Neural cell (in vitro differentiated cells): ENCODE data around the gene TMEM181. TPM values are rescaled to one million over a fixed set of nuclear protein-coding genes. Genes with fewer than 3 reads are reported as not detected.

Experiments
- H2AFZ ChIP-seq: fragments of 200-600, 300-800 bp; sonication (generic), shearing (Covaris generic); 2 replicates; pipeline ENCODE4 v1.6.0; 2014; ENCODE audit warnings: low read depth, mild to moderate bottlenecking, antibody characterized with exemption, low read length, moderate library complexity
- H3F3A ChIP-seq: fragments of 200-600 bp; shearing (Covaris generic); 2 replicates; pipeline ENCODE4 v1.6.1; 2016; ENCODE audit warnings: mild to moderate bottlenecking, moderate library complexity, mixed read lengths, antibody characterized with exemption, low read length; ENCODE audit not compliant: insufficient read depth, poor library complexity, severe bottlenecking
- H3K27ac ChIP-seq: fragments of 200-600, 300-800 bp; sonication (generic), shearing (Covaris generic); 2 replicates; pipeline ENCODE4 v1.5.1; 2014; ENCODE audit warnings: mild to moderate bottlenecking, low read length, moderate library complexity
- H3K27me3 ChIP-seq: fragments of 300-800, 200-600 bp; sonication (generic), shearing (Covaris generic); 2 replicates; pipeline ENCODE4 v1.6.0; 2014; ENCODE audit warnings: mild to moderate bottlenecking, low read depth, low read length, moderate library complexity; ENCODE audit not compliant: insufficient read depth
- H3K36me3 ChIP-seq: fragments of 300-800, 200-600 bp; sonication (generic), shearing (Covaris generic); 2 replicates; pipeline ENCODE4 v1.5.1; 2014; ENCODE audit warnings: mild to moderate bottlenecking, antibody characterized with exemption, low read length, moderate library complexity; ENCODE audit not compliant: insufficient read depth
- H3K4me2 ChIP-seq: fragments of 300-800, 200-600 bp; sonication (generic), shearing (Covaris generic); 2 replicates; pipeline ENCODE4 v1.6.0; 2014; ENCODE audit warnings: mild to moderate bottlenecking, low read length
- H3K4me3 ChIP-seq: fragments of 300-800, 200-600 bp; sonication (generic), shearing (Covaris generic); 2 replicates; pipeline ENCODE4 v1.5.1; 2014; ENCODE audit warnings: mild to moderate bottlenecking, low read length, moderate library complexity
- H3K79me2 ChIP-seq: fragments of 200-600 bp; shearing (Covaris generic); replicated peaks from 2 replicates; pipeline ENCODE4 v1.6.0; 2014; ENCODE audit warnings: mild to moderate bottlenecking, low read length, moderate library complexity; ENCODE audit not compliant: insufficient read depth
- H3K9ac ChIP-seq: fragments of 300-800, 200-600 bp; sonication (generic), shearing (Covaris generic); 2 replicates; pipeline ENCODE4 v1.6.1; 2016; ENCODE audit warnings: mild to moderate bottlenecking, low read length, mixed read lengths
- H3K9me2 ChIP-seq: fragments of 200-600 bp; shearing (Covaris generic); 2 replicates; pipeline ENCODE4 v1.6.1; 2016; ENCODE audit warnings: mild to moderate bottlenecking, low read length, mixed read lengths; ENCODE audit not compliant: insufficient read depth
- H3K9me3 ChIP-seq: fragments of 200-600, 300-800 bp; sonication (generic), shearing (Covaris generic); 2 replicates; pipeline ENCODE4 v1.6.1; 2016; ENCODE audit warnings: mild to moderate bottlenecking, mixed run types, low read length, moderate library complexity, mixed read lengths
- H4K20me1 ChIP-seq: fragments of 200-600 bp; shearing (Covaris generic); 2 replicates; pipeline ENCODE4 v1.6.1; 2016; ENCODE audit warnings: mild to moderate bottlenecking, mixed run types; ENCODE audit not compliant: insufficient read depth
- CTCF ChIP-seq: fragments of 450-650 bp; IDR thresholded peaks from 2 replicates; pipeline ENCODE4 v1.5.1; 2014; ENCODE audit warnings: antibody characterized with exemption, mild to moderate bottlenecking, moderate library complexity; ENCODE audit not compliant: poor library complexity, severe bottlenecking
- EP300 ChIP-seq: fragments of 450-650 bp; conservative IDR thresholded peaks from 2 replicates; pipeline ENCODE4 v1.6.1; 2014; ENCODE audit warnings: antibody characterized with exemption, mild to moderate bottlenecking, moderate library complexity; ENCODE audit not compliant: poor library complexity, severe bottlenecking
- EZH2 ChIP-seq: fragments of 200-600, 300-800 bp; shearing (Covaris generic), sonication (generic); IDR thresholded peaks from 2 replicates; pipeline ENCODE4 v1.6.1; 2014; ENCODE audit warnings: antibody characterized with exemption, low read length, borderline replicate concordance, mild to moderate bottlenecking; ENCODE audit not compliant: insufficient read depth, poor library complexity, severe bottlenecking
- MXI1 ChIP-seq: fragments of 450-650 bp; conservative IDR thresholded peaks from 2 replicates; pipeline ENCODE4 v1.6.1; 2014; ENCODE audit warnings: antibody characterized with exemption, mild to moderate bottlenecking; ENCODE audit not compliant: poor library complexity, severe bottlenecking
- POLR2AphosphoS5 ChIP-seq: IDR thresholded peaks from 2 replicates; pipeline ENCODE4 v1.6.1; 2012
- RAD21 ChIP-seq: fragments of 450-650 bp; conservative IDR thresholded peaks from 2 replicates; pipeline ENCODE4 v1.6.1; 2014; ENCODE audit warnings: antibody characterized with exemption, mild to moderate bottlenecking, moderate library complexity
- SMC3 ChIP-seq: fragments of 450-650 bp; conservative IDR thresholded peaks from 2 replicates; pipeline ENCODE4 v1.6.1; 2014; ENCODE audit warnings: antibody characterized with exemption, mild to moderate bottlenecking, moderate library complexity; ENCODE audit not compliant: poor library complexity
- TAF1 ChIP-seq: IDR thresholded peaks from 2 replicates; pipeline ENCODE4 v1.6.1; 2012; ENCODE audit warnings: low read depth
- polyA plus RNA-seq: library from polyadenylated mRNA; depleted of rRNA; stranded (reverse); fragments of >200 nt; gene quantifications from 2 replicates; pipeline ENCODE4 v1.2.3, GENCODE V29; 2014
- TF ChIP-seq, protein P1 (sequence below): IDR thresholded peaks from 2 replicates; pipeline ENCODE4 v1.6.1; 2012; ENCODE audit warnings: borderline replicate concordance

The TMEM181 gene
- polyA plus RNA-seq, 1 donor from 2014 or later, result 47.6 TPM

DNA sequence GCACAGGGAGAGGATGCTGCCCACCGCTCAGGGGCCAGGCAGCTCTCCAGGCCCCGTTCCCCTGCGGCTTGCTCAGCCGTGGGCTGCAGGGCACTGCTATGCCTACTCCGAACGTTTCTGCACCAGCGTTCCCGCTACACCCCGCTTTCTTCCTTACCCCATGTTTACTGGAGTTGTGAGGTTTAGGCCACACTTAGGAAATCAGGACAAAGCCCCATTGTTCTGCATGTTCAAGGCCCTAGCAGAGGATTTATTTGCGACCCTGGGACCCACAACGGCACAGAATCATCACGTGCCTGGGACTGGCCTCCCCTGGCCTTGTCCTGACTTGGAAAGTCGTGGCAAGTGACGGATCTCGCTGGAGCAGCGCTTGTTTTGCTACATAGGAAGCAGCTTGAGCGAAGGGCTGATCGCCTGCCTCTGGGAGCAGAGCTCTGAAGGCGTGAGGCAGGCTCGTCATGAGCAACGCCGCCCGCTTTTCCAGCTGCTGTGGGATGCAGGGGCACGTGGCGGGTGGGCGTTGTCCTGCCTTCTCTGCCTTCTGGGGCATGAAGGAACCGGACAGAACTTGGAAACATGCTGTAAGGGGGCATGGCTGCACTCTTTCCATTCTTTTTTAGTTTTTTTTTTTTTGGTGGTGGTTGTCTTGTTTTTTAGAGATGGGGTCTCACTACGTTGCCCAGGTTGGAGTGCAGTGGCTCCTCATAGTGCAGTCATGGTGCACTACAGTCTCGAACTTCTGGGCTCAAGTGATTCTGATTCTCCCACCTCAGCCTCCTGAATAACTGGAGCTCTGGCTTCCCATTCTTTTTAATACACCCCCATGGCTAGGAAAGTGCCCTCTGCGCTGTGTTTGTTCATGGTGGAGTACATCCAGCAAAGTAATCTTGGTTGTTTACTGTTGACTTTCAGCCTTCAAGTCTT is 14.6 kb upstream of the TMEM181 start:
- no peaks in the 10 kb centered on the region for H3K9me2 ChIP-seq
- H3K27me3 ChIP-seq, result no peaks in the 10 kb centered on the region
- no peak overlapping the region for H3K4me3 ChIP-seq
- H2AFZ ChIP-seq, result no peak overlapping the region
- H3K79me2 ChIP-seq, result peaks cover 17% of the 10 kb centered on the region
- peaks cover 8% of the 10 kb centered on the region for H3K36me3 ChIP-seq
- no peak overlapping the region for H3K4me2 ChIP-seq
- no peak overlapping the region for H3K27ac ChIP-seq
- H3K9me3 ChIP-seq, result peaks cover 2% of the 10 kb centered on the region
- no peaks in the 10 kb centered on the region for H3F3A ChIP-seq
- H4K20me1 ChIP-seq, result no peaks in the 10 kb centered on the region
- TF ChIP-seq, protein P1, sequence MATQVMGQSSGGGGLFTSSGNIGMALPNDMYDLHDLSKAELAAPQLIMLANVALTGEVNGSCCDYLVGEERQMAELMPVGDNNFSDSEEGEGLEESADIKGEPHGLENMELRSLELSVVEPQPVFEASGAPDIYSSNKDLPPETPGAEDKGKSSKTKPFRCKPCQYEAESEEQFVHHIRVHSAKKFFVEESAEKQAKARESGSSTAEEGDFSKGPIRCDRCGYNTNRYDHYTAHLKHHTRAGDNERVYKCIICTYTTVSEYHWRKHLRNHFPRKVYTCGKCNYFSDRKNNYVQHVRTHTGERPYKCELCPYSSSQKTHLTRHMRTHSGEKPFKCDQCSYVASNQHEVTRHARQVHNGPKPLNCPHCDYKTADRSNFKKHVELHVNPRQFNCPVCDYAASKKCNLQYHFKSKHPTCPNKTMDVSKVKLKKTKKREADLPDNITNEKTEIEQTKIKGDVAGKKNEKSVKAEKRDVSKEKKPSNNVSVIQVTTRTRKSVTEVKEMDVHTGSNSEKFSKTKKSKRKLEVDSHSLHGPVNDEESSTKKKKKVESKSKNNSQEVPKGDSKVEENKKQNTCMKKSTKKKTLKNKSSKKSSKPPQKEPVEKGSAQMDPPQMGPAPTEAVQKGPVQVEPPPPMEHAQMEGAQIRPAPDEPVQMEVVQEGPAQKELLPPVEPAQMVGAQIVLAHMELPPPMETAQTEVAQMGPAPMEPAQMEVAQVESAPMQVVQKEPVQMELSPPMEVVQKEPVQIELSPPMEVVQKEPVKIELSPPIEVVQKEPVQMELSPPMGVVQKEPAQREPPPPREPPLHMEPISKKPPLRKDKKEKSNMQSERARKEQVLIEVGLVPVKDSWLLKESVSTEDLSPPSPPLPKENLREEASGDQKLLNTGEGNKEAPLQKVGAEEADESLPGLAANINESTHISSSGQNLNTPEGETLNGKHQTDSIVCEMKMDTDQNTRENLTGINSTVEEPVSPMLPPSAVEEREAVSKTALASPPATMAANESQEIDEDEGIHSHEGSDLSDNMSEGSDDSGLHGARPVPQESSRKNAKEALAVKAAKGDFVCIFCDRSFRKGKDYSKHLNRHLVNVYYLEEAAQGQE, result no peak
- TF ChIP-seq EP300 (no peak), CTCF (no peak), SMC3 (no peak), MXI1 (no peak)
- no peak overlapping the region for H3K9ac ChIP-seq

- peaks cover 2% of the 10 kb centered on the region for H3K36me3 ChIP-seq
- no peak overlapping the region for H3K4me3 ChIP-seq
- H3K79me2 ChIP-seq, result peaks cover 13% of the 10 kb centered on the region
- H3K4me2 ChIP-seq, result no peak overlapping the region
- TF ChIP-seq CTCF, result no peak
- no peak for TF ChIP-seq RAD21
- TF ChIP-seq MXI1, result no peak
- TF ChIP-seq EP300, result no peak
- no peak for TF ChIP-seq TAF1
- TF ChIP-seq SMC3, result no peak
- no peak for TF ChIP-seq EZH2
- no peak for TF ChIP-seq POLR2AphosphoS5
- TF ChIP-seq, protein P1, result no peak
- H3K9ac ChIP-seq, result no peak overlapping the region
- H3K9me2 ChIP-seq, result no peaks in the 10 kb centered on the region
- H3K27ac ChIP-seq, result no peak overlapping the region
- H3F3A ChIP-seq, result no peaks in the 10 kb centered on the region
- H2AFZ ChIP-seq, result no peak overlapping the region
- H3K27me3 ChIP-seq, result no peaks in the 10 kb centered on the region
- H4K20me1 ChIP-seq, result no peaks in the 10 kb centered on the region
- peaks cover 2% of the 10 kb centered on the region for H3K9me3 ChIP-seq
These were observed 11.3 kb upstream of the TMEM181 start for GRCh38 chr6:158548418-158549161.
